ENCODE results near the gene ZFAND6.
"Not testable (repeated sequence)": the region's sequence is repeated elsewhere in the genome, so short reads cannot be mapped to it uniquely, and the experiment has no call there.

Gene ZFAND6

DNA sequence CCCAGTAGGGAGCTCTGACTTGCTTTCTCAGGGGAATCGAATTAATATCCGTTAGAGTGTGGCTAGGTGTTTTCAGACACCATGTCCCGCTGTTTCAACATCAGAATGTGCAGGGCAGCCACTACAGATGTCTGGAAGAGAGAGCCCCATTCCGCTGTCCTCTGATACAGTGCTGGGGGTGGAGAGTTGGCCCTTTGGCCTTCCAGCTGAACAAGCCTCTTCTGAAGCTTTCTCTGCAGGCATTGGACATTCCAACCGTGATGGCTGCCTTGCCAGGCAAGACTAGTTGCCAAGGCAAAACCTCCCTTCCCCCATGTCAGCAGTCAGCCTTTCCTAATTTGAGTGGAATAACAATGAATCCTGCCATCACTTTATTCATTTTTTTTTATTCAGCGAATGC lies 94.9 kb downstream of the ZFAND6 start:
- CTCF ChIA-PET = no interaction called here
- POLR2A ChIA-PET = no interaction called here
- DNase-seq (ENCODE audit: extremely low spot score) = no peak
- TF ChIP-seq TARDBP (IDR thresholded peaks at IDR 0.05) = no peak
- no peak for TF ChIP-seq SUZ12 (IDR thresholded peaks at IDR 0.05)

DNA sequence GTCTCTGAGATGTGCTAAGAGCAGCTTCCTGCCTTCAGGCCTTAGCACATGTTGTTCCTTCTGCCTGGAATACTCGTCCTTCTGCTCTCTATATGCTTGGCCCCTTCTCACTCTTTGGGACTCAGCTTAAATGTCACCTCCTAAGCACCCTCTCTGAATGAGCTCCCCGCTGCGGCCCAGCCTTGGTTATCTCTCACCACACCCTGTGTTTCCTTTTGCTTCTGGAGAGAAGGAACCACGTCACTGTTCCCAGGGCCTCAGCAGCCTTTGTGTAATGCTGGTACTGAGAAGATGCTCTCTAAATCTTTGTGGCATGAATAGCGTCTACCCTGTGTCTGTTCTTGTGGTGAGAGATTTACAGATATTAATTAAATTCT lies 95.5 kb downstream of the ZFAND6 start:
- TF ChIP-seq NFRKB (IDR thresholded peaks at IDR 0.05) = no peak
- TF ChIP-seq CTBP1 (IDR thresholded peaks at IDR 0.05; ENCODE audit: borderline replicate concordance) = no peak
- TF ChIP-seq, protein P1, sequence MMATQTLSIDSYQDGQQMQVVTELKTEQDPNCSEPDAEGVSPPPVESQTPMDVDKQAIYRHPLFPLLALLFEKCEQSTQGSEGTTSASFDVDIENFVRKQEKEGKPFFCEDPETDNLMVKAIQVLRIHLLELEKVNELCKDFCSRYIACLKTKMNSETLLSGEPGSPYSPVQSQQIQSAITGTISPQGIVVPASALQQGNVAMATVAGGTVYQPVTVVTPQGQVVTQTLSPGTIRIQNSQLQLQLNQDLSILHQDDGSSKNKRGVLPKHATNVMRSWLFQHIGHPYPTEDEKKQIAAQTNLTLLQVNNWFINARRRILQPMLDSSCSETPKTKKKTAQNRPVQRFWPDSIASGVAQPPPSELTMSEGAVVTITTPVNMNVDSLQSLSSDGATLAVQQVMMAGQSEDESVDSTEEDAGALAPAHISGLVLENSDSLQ (IDR thresholded peaks at IDR 0.05) = no peak
- TF ChIP-seq FOXA1 (IDR thresholded peaks at IDR 0.05) = no peak
- TF ChIP-seq ARNT (IDR thresholded peaks at IDR 0.05) = no peak
- no peak for TF ChIP-seq ZNF384 (IDR thresholded peaks at IDR 0.05)
- no peak for TF ChIP-seq SUZ12 (IDR thresholded peaks at IDR 0.05)
- no peak for TF ChIP-seq SP1 (IDR thresholded peaks at IDR 0.05)
- TF ChIP-seq LEF1 (IDR thresholded peaks at IDR 0.05; ENCODE audit: borderline replicate concordance) = no peak
- no peak for TF ChIP-seq FOXM1 (IDR thresholded peaks at IDR 0.05; ENCODE audit: borderline replicate concordance)
- no peak for TF ChIP-seq L3MBTL2 (conservative IDR thresholded peaks at IDR 0.05)
- no peak for TF ChIP-seq BHLHE40 (IDR thresholded peaks at IDR 0.05; ENCODE audit: borderline replicate concordance)
- TF ChIP-seq HDGF (IDR thresholded peaks at IDR 0.05; ENCODE audit: borderline replicate concordance) = no peak
- TF ChIP-seq ELF4 (IDR thresholded peaks at IDR 0.05) = no peak
- TF ChIP-seq FOXK2 (IDR thresholded peaks at IDR 0.05) = no peak
- no peak for TF ChIP-seq TARDBP (IDR thresholded peaks at IDR 0.05)
- ChIA-PET CTCF (no interaction called here), POLR2A (no interaction called here)
- no peak for DNase-seq (ENCODE audit: extremely low spot score)

DNA sequence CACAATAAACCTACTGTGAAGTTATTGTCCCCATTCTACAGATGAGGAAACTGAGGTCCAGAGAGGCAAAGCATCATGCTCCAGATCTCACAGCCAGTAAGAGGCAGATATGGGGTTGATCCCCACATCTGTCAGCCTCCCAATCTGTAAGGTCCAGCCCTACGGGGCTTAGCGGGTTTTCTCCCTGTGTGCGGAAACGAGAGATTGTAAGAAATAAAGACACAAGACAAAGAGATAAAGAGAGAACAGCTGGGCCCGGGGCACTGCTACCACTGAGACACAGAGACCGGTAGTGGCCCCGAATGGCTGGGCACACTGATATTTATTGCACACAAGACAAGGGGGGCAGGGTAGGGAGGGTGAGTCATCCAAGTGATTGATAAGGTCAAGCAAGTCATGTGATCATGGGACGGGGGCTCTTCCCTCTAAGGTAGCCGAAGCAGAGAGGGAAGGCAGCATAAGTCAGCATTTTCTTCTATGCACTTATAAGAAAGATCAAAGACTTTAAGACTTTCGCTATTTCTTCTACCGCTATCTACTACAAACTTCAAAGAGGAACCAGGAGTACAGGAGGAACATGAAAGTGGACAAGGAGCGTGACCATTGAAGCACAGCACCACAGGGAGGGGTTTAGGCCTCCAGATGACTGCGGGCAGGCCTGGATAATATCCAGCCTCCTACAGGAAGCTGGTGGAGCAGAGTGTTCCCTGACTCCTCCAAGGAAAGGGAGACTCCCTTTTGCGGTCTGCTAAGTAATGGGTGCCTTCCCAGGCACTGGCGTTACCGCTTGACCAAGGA lies 96.1 kb downstream of the ZFAND6 start:
- POLR2A ChIA-PET; DNase-seq (ENCODE audit: extremely low spot score); CTCF ChIA-PET: not testable (repeated sequence)

DNA sequence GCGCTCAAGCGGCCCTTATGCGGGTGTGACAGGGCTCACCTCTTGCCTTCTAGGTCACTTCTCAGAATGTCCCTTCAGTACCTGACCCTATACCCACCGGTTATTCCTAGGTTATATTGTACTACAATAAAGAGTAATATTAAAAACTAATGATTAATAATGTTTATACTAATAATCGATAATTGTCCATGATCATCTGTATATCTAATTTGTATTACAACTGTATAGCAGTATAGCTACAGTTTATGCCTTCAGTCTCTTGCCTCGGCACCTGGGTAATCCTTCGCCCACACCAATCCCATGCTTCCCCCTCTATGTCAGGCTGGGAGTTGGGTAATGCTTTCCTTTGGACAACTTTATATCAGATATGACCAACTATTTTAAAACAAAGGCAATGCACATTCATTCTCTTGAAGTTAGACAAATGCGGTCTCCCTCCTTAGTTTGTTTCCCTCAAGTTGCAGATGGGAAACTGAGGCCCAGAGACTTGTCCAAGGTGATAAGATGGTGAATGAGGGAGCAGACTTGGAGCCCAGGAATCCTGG lies 96.8 kb downstream of the ZFAND6 start:
- TF ChIP-seq LEF1 (IDR thresholded peaks at IDR 0.05; ENCODE audit: borderline replicate concordance) = no peak
- TF ChIP-seq, protein P1 (IDR thresholded peaks at IDR 0.05) = no peak
- no peak for TF ChIP-seq BHLHE40 (IDR thresholded peaks at IDR 0.05; ENCODE audit: borderline replicate concordance)
- no peak for TF ChIP-seq NFRKB (IDR thresholded peaks at IDR 0.05)
- no peak for TF ChIP-seq ARNT (IDR thresholded peaks at IDR 0.05)
- TF ChIP-seq L3MBTL2 (conservative IDR thresholded peaks at IDR 0.05) = no peak
- TF ChIP-seq FOXA1 (IDR thresholded peaks at IDR 0.05) = no peak
- no peak for TF ChIP-seq ZNF384 (IDR thresholded peaks at IDR 0.05)
- no peak for TF ChIP-seq FOXK2 (IDR thresholded peaks at IDR 0.05)
- no peak for TF ChIP-seq SUZ12 (IDR thresholded peaks at IDR 0.05)
- TF ChIP-seq HDGF (IDR thresholded peaks at IDR 0.05; ENCODE audit: borderline replicate concordance) = no peak
- no peak for TF ChIP-seq CTBP1 (IDR thresholded peaks at IDR 0.05; ENCODE audit: borderline replicate concordance)
- no peak for TF ChIP-seq SP1 (IDR thresholded peaks at IDR 0.05)
- TF ChIP-seq ELF4 (IDR thresholded peaks at IDR 0.05) = no peak
- TF ChIP-seq TARDBP (IDR thresholded peaks at IDR 0.05) = no peak
- ChIA-PET POLR2A (no interaction called here), CTCF (no interaction called here)
- DNase-seq (ENCODE audit: extremely low spot score) = no peak

DNA sequence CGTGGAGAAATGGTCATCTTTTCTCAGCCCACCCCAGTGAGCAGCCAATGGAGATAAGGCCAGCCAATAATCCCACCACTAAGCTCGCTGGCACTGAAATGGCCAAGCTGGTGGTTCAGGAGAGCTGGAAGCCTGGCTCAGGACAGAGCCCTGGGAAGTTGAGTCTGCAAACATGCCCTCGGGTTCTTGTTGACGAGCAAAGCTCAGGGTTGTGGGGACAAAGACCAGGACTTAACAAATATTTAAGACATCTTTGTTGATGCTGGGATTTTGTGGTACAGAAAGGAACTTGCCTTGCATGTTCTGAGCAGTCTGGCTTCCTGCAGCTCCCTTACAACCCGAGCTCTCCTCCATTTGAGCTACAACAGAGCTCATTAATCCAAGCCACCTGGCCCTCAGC lies 97.7 kb downstream of the ZFAND6 start:
- DNase-seq (ENCODE audit: extremely low spot score) = no peak
- no peak for TF ChIP-seq L3MBTL2 (conservative IDR thresholded peaks at IDR 0.05)
- no peak for TF ChIP-seq SP1 (IDR thresholded peaks at IDR 0.05)
- TF ChIP-seq TARDBP (IDR thresholded peaks at IDR 0.05) = no peak
- no peak for TF ChIP-seq SUZ12 (IDR thresholded peaks at IDR 0.05)
- CTCF ChIA-PET = no interaction called here
- POLR2A ChIA-PET = no interaction called here

DNA sequence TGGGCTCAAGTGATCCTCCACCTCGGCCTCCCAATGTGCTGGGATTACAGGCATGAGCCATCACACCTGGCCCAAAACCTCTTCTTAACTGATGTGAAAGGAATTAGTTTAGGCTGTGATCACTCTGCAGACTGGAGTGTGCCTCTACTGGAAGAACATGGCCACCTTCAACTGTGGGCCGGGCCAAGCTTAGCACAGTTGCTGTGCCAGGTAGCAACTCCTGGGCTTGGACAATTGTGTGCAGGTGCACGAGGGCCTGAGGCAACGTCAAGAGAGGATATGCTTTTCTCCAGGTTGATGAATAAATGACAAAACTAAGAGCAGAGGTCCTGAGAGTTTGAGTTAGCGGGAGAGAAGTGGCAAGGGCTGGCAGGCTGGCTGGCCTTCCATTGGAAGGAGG lies 99.8 kb downstream of the ZFAND6 start:
- ChIA-PET CTCF (no interaction called here), POLR2A (no interaction called here)

More for the DNA sequence above, 99.8 kb downstream of the ZFAND6 start:
- TF ChIP-seq SP1 (IDR thresholded peaks at IDR 0.05) (no peak), TARDBP (IDR thresholded peaks at IDR 0.05) (no peak), L3MBTL2 (conservative IDR thresholded peaks at IDR 0.05) (no peak), FOXM1 (IDR thresholded peaks at IDR 0.05; ENCODE audit: borderline replicate concordance) (no peak), SUZ12 (IDR thresholded peaks at IDR 0.05) (no peak), ELF4 (IDR thresholded peaks at IDR 0.05) (no peak)
- TF ChIP-seq, protein P1 (IDR thresholded peaks at IDR 0.05) = no peak
- no peak for DNase-seq (ENCODE audit: extremely low spot score)

All from HEK293T (cell line).